Thyroid gland (tissue), 4 donors: ENCODE data around the gene PSMD3.

Experiments
- POLR2A ChIP-seq, 2 donors: fragments of 450-650 bp; IDR thresholded peaks; one replicate each; pipeline ENCODE4 v1.6.1; 2017; ENCODE audit warnings: antibody characterized with exemption in 2 of 2, mild to moderate bottlenecking in 2 of 2, moderate library complexity in 1 of 2
- TF ChIP-seq, protein P1 (sequence below), 6 experiments: fragments of 200-600 bp in 3 of 6; fragments of 450-650 bp in 3 of 6; sonication (generic) in 3 of 6; IDR thresholded peaks; one replicate each; pipeline ENCODE4 v1.5.1; 2016 to 2019; ENCODE audit warnings: antibody characterized with exemption in 6 of 6, mild to moderate bottlenecking in 2 of 6, inconsistent platforms in 1 of 6, moderate library complexity in 1 of 6

DNA sequence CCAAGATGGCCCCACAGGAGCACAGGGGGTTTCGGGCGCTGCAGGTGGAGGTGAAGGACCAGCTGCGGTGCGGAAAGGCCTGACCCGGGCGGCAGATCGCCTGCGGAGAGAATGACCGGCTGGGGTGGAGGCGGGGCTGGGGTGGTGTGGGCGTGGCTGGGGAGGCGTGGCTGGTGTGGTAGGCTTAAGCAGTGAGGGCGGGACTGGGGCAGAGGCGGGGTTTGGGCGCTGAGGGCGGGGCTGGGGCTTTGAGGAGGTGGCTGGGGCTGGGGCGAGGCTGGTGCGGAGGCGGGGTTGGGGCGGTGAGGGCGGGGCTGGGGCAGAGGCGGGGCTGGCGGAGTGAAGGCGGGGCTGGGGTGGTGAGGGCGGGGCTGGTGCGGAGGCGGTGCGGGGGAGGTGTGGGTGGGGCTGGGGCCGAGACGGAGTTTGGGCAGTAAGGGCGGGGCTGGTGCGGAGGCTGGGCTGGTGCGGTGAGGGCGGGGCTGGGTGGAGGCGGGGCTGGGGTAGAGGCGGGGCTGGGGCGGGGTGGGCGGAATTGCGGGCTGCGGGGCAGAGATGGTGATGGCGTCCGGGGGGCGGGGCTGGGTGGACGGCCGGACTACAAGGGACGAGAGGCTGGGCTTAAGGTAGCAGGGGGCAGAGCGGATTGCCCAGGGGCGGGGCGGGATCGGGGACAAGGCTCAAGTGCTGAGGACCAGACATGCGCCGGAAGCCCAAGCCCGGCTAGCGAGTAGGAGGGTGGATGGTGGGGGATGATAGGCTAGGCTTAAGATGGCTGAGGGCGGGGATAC, 27.7 kb upstream of the PSMD3 start:
- TF ChIP-seq, protein P1, sequence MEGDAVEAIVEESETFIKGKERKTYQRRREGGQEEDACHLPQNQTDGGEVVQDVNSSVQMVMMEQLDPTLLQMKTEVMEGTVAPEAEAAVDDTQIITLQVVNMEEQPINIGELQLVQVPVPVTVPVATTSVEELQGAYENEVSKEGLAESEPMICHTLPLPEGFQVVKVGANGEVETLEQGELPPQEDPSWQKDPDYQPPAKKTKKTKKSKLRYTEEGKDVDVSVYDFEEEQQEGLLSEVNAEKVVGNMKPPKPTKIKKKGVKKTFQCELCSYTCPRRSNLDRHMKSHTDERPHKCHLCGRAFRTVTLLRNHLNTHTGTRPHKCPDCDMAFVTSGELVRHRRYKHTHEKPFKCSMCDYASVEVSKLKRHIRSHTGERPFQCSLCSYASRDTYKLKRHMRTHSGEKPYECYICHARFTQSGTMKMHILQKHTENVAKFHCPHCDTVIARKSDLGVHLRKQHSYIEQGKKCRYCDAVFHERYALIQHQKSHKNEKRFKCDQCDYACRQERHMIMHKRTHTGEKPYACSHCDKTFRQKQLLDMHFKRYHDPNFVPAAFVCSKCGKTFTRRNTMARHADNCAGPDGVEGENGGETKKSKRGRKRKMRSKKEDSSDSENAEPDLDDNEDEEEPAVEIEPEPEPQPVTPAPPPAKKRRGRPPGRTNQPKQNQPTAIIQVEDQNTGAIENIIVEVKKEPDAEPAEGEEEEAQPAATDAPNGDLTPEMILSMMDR (IDR thresholded peaks at IDR 0.05) = no peak
- peak in 1 of 2 donors; percentile 53 for TF ChIP-seq POLR2A (IDR thresholded peaks at IDR 0.05)
